ENCODE measurements around the gene TLCD1. TPM values are rescaled to one million over a fixed set of nuclear protein-coding genes. Genes with fewer than 3 reads are reported as not detected.

Gene TLCD1
- total and polyA plus RNA-seq, 2 experiments from 2014 or later = 26.5 to 47.0 TPM

DNA sequence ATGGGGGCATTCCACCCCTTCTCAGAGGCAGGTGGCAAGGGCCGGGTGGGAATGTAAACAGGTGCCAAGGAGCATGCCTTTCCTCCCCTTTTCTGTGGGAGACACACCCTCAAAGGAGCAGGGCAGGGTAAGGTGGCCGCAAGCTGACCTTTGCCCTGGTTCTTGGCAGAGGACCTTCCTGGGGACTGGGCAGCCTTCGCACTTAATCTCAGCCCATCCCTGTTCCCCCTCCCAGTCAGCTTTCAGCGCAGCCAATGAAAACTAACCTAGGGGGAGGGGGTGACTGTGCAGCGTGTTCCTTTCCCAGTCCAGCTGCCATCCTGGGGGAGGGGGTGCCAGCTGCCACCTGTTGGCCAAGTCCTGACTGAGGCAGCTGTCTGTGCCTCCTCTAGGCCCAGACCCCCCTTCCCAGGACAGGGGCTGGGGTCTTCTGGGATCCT lies 20.6 kb upstream of the TLCD1 start:
- H3K9me2 ChIP-seq (ENCODE audit: insufficient read depth) = no peaks in the 10 kb centered on the region
- DNase-seq (ENCODE audit: low spot score) = peak; percentile 63
- H3K4me1 Mint-ChIP-seq = peaks cover 47% of the 10 kb centered on the region

More for the DNA sequence above, 20.6 kb upstream of the TLCD1 start:
- Mint-ChIP-seq H3K27ac (peak overlapping the region; percentile 98), H3K4me3 (peak overlapping the region; percentile 91), H3K27me3 (ENCODE audit: insufficient read depth, low read depth, poor library complexity) (peaks cover 48% of the 10 kb centered on the region), H3K9me3 (no peaks in the 10 kb centered on the region), H3K36me3 (ENCODE audit: low read depth) (peaks cover 71% of the 10 kb centered on the region)
- H2AFZ ChIP-seq = no peak overlapping the region
- H4K20me1 ChIP-seq (replicated peaks; ENCODE audit: insufficient read depth) = peaks cover 20% of the 10 kb centered on the region
- peaks cover 59% of the 10 kb centered on the region for H3F3A ChIP-seq (replicated peaks; ENCODE audit: low read depth)
- H3K27me3 ChIP-seq (ENCODE audit: insufficient read depth) = no peaks in the 10 kb centered on the region
- H3K4me1 ChIP-seq (ENCODE audit: insufficient read depth) = peaks cover 38% of the 10 kb centered on the region
- peaks cover 32% of the 10 kb centered on the region for H3K79me2 ChIP-seq (replicated peaks; ENCODE audit: insufficient read depth)
- ATAC-seq = peak; percentile 2
- peak overlapping the region; percentile 93 for H3K4me3 ChIP-seq
- peak overlapping the region; percentile 99 for H3K27ac ChIP-seq (ENCODE audit: low read depth)
- TF ChIP-seq CTCF (conservative IDR thresholded peaks at IDR 0.05; ENCODE audit: low read depth in 2 of 2) = no peak
- no peak for TF ChIP-seq JUNB (IDR thresholded peaks at IDR 0.05; ENCODE audit: unreplicated experiment)
- TF ChIP-seq NANOG (IDR thresholded peaks at IDR 0.05; ENCODE audit: borderline replicate concordance) = no peak
- no peak for TF ChIP-seq POLR2AphosphoS5 (IDR thresholded peaks at IDR 0.05; ENCODE audit: low read depth)
- no peak for TF ChIP-seq ZNF114 (CRISPR knock-in tag; IDR thresholded peaks at IDR 0.05)
- TF ChIP-seq, protein P1, sequence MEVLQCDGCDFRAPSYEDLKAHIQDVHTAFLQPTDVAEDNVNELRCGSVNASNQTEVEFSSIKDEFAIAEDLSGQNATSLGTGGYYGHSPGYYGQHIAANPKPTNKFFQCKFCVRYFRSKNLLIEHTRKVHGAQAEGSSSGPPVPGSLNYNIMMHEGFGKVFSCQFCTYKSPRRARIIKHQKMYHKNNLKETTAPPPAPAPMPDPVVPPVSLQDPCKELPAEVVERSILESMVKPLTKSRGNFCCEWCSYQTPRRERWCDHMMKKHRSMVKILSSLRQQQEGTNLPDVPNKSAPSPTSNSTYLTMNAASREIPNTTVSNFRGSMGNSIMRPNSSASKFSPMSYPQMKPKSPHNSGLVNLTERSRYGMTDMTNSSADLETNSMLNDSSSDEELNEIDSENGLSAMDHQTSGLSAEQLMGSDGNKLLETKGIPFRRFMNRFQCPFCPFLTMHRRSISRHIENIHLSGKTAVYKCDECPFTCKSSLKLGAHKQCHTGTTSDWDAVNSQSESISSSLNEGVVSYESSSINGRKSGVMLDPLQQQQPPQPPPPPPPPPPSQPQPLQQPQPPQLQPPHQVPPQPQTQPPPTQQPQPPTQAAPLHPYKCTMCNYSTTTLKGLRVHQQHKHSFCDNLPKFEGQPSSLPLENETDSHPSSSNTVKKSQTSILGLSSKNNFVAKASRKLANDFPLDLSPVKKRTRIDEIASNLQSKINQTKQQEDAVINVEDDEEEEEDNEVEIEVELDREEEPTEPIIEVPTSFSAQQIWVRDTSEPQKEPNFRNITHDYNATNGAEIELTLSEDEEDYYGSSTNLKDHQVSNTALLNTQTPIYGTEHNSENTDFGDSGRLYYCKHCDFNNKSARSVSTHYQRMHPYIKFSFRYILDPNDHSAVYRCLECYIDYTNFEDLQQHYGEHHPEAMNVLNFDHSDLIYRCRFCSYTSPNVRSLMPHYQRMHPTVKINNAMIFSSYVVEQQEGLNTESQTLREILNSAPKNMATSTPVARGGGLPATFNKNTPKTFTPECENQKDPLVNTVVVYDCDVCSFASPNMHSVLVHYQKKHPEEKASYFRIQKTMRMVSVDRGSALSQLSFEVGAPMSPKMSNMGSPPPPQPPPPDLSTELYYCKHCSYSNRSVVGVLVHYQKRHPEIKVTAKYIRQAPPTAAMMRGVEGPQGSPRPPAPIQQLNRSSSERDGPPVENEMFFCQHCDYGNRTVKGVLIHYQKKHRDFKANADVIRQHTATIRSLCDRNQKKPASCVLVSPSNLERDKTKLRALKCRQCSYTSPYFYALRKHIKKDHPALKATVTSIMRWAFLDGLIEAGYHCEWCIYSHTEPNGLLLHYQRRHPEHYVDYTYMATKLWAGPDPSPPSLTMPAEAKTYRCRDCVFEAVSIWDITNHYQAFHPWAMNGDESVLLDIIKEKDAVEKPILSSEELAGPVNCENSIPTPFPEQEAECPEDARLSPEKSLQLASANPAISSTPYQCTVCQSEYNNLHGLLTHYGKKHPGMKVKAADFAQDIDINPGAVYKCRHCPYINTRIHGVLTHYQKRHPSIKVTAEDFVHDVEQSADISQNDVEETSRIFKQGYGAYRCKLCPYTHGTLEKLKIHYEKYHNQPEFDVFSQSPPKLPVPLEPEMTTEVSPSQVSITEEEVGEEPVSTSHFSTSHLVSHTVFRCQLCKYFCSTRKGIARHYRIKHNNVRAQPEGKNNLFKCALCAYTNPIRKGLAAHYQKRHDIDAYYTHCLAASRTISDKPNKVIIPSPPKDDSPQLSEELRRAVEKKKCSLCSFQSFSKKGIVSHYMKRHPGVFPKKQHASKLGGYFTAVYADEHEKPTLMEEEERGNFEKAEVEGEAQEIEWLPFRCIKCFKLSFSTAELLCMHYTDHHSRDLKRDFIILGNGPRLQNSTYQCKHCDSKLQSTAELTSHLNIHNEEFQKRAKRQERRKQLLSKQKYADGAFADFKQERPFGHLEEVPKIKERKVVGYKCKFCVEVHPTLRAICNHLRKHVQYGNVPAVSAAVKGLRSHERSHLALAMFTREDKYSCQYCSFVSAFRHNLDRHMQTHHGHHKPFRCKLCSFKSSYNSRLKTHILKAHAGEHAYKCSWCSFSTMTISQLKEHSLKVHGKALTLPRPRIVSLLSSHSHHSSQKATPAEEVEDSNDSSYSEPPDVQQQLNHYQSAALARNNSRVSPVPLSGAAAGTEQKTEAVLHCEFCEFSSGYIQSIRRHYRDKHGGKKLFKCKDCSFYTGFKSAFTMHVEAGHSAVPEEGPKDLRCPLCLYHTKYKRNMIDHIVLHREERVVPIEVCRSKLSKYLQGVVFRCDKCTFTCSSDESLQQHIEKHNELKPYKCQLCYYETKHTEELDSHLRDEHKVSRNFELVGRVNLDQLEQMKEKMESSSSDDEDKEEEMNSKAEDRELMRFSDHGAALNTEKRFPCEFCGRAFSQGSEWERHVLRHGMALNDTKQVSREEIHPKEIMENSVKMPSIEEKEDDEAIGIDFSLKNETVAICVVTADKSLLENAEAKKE (CRISPR knock-in tag; IDR thresholded peaks at IDR 0.05) = no peak
- no peak for TF ChIP-seq EZH2 (IDR thresholded peaks at IDR 0.05; ENCODE audit: low read depth, unreplicated experiment)
- H3K36me3 ChIP-seq (ENCODE audit: insufficient read depth) = peaks cover 28% of the 10 kb centered on the region
- H3K4me2 ChIP-seq = peak overlapping the region; percentile 96

All from GM23338 (cell line).